Measurements from ENCODE around the gene KIF12. TPM values are rescaled to one million over a fixed set of nuclear protein-coding genes. Genes with fewer than 3 reads are reported as not detected.
A peak's percentile ranks its signal among the peaks of the same experiment; 100 is the strongest.

Gene KIF12
- total RNA-seq, 1 experiment from 2014 or later = 54.6 TPM

GRCh38 chr9:114139071-114139470, 40.0 kb upstream of the KIF12 start:
- Mint-ChIP-seq H3K4me1 (ENCODE audit: low read depth, unreplicated experiment) (peaks cover 16% of the 10 kb centered on the region), H3K27ac (ENCODE audit: unreplicated experiment) (no peak overlapping the region), H3K4me3 (ENCODE audit: unreplicated experiment) (no peak overlapping the region), H3K9me3 (ENCODE audit: unreplicated experiment) (no peaks in the 10 kb centered on the region), H3K27me3 (ENCODE audit: insufficient read depth, unreplicated experiment) (no peaks in the 10 kb centered on the region), H3K36me3 (ENCODE audit: insufficient read depth, unreplicated experiment) (no peaks in the 10 kb centered on the region)
- BruUV-seq (replicated peaks) = no TSS peak
- peak in 1 of 2 experiments; percentile 27 for DNase-seq
- ChIA-PET POLR2A (no interaction called here), CTCF (interaction anchor here (0.7 to 1.3 kb wide), 2 partner anchors 31 to 57 kb away, joined by 3 to 4 read pairs; no protein-coding TSS in a partner anchor)
- intact Hi-C loops (cut with micrococcal nuclease; ENCODE audit: unreplicated experiment) = no loop called here
- peaks cover 12% of the 10 kb centered on the region for H3K4me1 ChIP-seq
- H3K4me3 ChIP-seq (ENCODE audit: low read depth, low read length) = no peak overlapping the region
- H3K9me3 ChIP-seq = no peaks in the 10 kb centered on the region
- no peaks in the 10 kb centered on the region for H3K27me3 ChIP-seq (replicated peaks; ENCODE audit: control insufficient read depth, insufficient read depth, low read length)
- H3K36me3 ChIP-seq (ENCODE audit: control insufficient read depth, insufficient read depth, low read length) = no peaks in the 10 kb centered on the region
- TF ChIP-seq CTCF (IDR thresholded peaks at IDR 0.05; ENCODE audit: insufficient read depth in 1 of 2, low read depth in 1 of 2, low read length in 1 of 2, severe bottlenecking in 1 of 2, unreplicated experiment in 1 of 2) = no peak

GRCh38 chr9:114138552-114138971, 39.5 kb upstream of the KIF12 start:
- Histone ChIP-seq H3K4me3 (ENCODE audit: low read depth, low read length) (no peak overlapping the region), H3K4me1 (peaks cover 12% of the 10 kb centered on the region), H3K9me3 (no peaks in the 10 kb centered on the region), H3K36me3 (ENCODE audit: control insufficient read depth, insufficient read depth, low read length) (no peaks in the 10 kb centered on the region), H3K27me3 (replicated peaks; ENCODE audit: control insufficient read depth, insufficient read depth, low read length) (no peaks in the 10 kb centered on the region)
- no peaks in the 10 kb centered on the region for H3K9me3 Mint-ChIP-seq (ENCODE audit: unreplicated experiment)
- intact Hi-C loops (cut with micrococcal nuclease; ENCODE audit: unreplicated experiment) = no loop called here
- H3K27ac Mint-ChIP-seq (ENCODE audit: unreplicated experiment) = no peak overlapping the region
- BruUV-seq (replicated peaks) = no TSS peak
- ChIA-PET POLR2A (no interaction called here), CTCF (interaction anchor here (1.3 kb wide), 1 partner anchor 30 kb away, joined by 4 read pairs; no protein-coding TSS in a partner anchor)
- no peak overlapping the region for H3K4me3 Mint-ChIP-seq (ENCODE audit: unreplicated experiment)
- no peaks in the 10 kb centered on the region for H3K27me3 Mint-ChIP-seq (ENCODE audit: insufficient read depth, unreplicated experiment)
- H3K36me3 Mint-ChIP-seq (ENCODE audit: insufficient read depth, unreplicated experiment) = no peaks in the 10 kb centered on the region
- DNase-seq = no peak
- no peak for TF ChIP-seq CTCF (IDR thresholded peaks at IDR 0.05; ENCODE audit: insufficient read depth in 1 of 2, low read depth in 1 of 2, low read length in 1 of 2, severe bottlenecking in 1 of 2, unreplicated experiment in 1 of 2)
- peaks cover 19% of the 10 kb centered on the region for H3K4me1 Mint-ChIP-seq (ENCODE audit: low read depth, unreplicated experiment)

GRCh38 chr9:114137831-114138230, 38.7 kb upstream of the KIF12 start:
- Mint-ChIP-seq H3K27me3 (ENCODE audit: insufficient read depth, unreplicated experiment) (no peaks in the 10 kb centered on the region), H3K36me3 (ENCODE audit: insufficient read depth, unreplicated experiment) (no peaks in the 10 kb centered on the region), H3K4me3 (ENCODE audit: unreplicated experiment) (no peak overlapping the region), H3K4me1 (ENCODE audit: low read depth, unreplicated experiment) (peaks cover 22% of the 10 kb centered on the region), H3K27ac (ENCODE audit: unreplicated experiment) (no peak overlapping the region), H3K9me3 (ENCODE audit: unreplicated experiment) (no peaks in the 10 kb centered on the region)
- no peak for DNase-seq
- H3K27me3 ChIP-seq (replicated peaks; ENCODE audit: control insufficient read depth, insufficient read depth, low read length) = no peaks in the 10 kb centered on the region
- TF ChIP-seq CTCF (IDR thresholded peaks at IDR 0.05; ENCODE audit: insufficient read depth in 1 of 2, low read depth in 1 of 2, low read length in 1 of 2, severe bottlenecking in 1 of 2, unreplicated experiment in 1 of 2) = no peak
- ChIA-PET CTCF (interaction anchor here (1.3 kb wide), 1 partner anchor 30 kb away, joined by 4 read pairs; no protein-coding TSS in a partner anchor), POLR2A (no interaction called here)
- H3K4me3 ChIP-seq (ENCODE audit: low read depth, low read length) = no peak overlapping the region
- H3K4me1 ChIP-seq = peaks cover 12% of the 10 kb centered on the region
- H3K9me3 ChIP-seq = no peaks in the 10 kb centered on the region
- H3K36me3 ChIP-seq (ENCODE audit: control insufficient read depth, insufficient read depth, low read length) = no peaks in the 10 kb centered on the region
- intact Hi-C loops (cut with micrococcal nuclease; ENCODE audit: unreplicated experiment) = no loop called here
- no TSS peak for BruUV-seq (replicated peaks)
